HEK293T (cell line): ENCODE data around the gene ZC3H12A.

Source experiments
- CTCF ChIA-PET: fragments of 350-600 bp; formaldehyde crosslinking; extraction: SDS; loops from one replicate; lab custom pipeline; 2021; ENCODE audit warnings: antibody characterized with exemption, inconsistent platforms; lab: Yijun Ruan, JAX
- POLR2A ChIA-PET: fragments of 350-600 bp; formaldehyde crosslinking; extraction: SDS; loops from one replicate; lab custom pipeline; 2020; ENCODE audit warnings: antibody characterized with exemption, inconsistent platforms; lab: Yijun Ruan, JAX
- DNase-seq: peaks from one replicate; pipeline ENCODE4 v3.0.0; 2012; ENCODE audit warnings: mixed read lengths; ENCODE audit errors: extremely low spot score
- ARNT ChIP-seq: fragments of 450-650 bp; IDR thresholded peaks from 2 replicates; pipeline ENCODE4 v1.6.1; 2017; ENCODE audit warnings: mild to moderate bottlenecking
- BHLHE40 ChIP-seq: fragments of 450-650 bp; IDR thresholded peaks from 2 replicates; pipeline ENCODE4 v1.6.1; 2016; ENCODE audit warnings: mild to moderate bottlenecking, moderate library complexity, borderline replicate concordance
- CTBP1 ChIP-seq: fragments of 450-650 bp; IDR thresholded peaks from 2 replicates; pipeline ENCODE4 v1.6.1; 2016; ENCODE audit warnings: borderline replicate concordance
- ELF4 ChIP-seq: fragments of 450-650 bp; IDR thresholded peaks from 2 replicates; pipeline ENCODE4 v1.6.1; 2017; ENCODE audit warnings: antibody characterized with exemption
- FOXA1 ChIP-seq: fragments of 450-650 bp; IDR thresholded peaks from 2 replicates; pipeline ENCODE4 v1.6.1; 2016; ENCODE audit warnings: mild to moderate bottlenecking
- FOXK2 ChIP-seq: fragments of 450-650 bp; IDR thresholded peaks from 2 replicates; pipeline ENCODE4 v1.6.1; 2016; ENCODE audit warnings: mild to moderate bottlenecking
- FOXM1 ChIP-seq: fragments of 450-650 bp; IDR thresholded peaks from 2 replicates; pipeline ENCODE4 v1.6.1; 2017; ENCODE audit warnings: mild to moderate bottlenecking, borderline replicate concordance
- HDGF ChIP-seq: fragments of 450-650 bp; IDR thresholded peaks from 2 replicates; pipeline ENCODE4 v1.6.1; 2017; ENCODE audit warnings: antibody characterized with exemption, borderline replicate concordance
- L3MBTL2 ChIP-seq: fragments of 450-650 bp; conservative IDR thresholded peaks from 2 replicates; pipeline ENCODE4 v1.6.1; 2016; ENCODE audit warnings: mild to moderate bottlenecking
- LEF1 ChIP-seq: fragments of 450-650 bp; IDR thresholded peaks from 2 replicates; pipeline ENCODE4 v1.6.1; 2017; ENCODE audit warnings: mild to moderate bottlenecking, borderline replicate concordance
- NFRKB ChIP-seq: fragments of 450-650 bp; IDR thresholded peaks from 2 replicates; pipeline ENCODE4 v1.6.1; 2016; ENCODE audit warnings: mild to moderate bottlenecking, moderate library complexity
- SP1 ChIP-seq: fragments of 450-650 bp; IDR thresholded peaks from 2 replicates; pipeline ENCODE4 v1.6.1; 2017
- SUZ12 ChIP-seq: fragments of 450-650 bp; IDR thresholded peaks from 2 replicates; pipeline ENCODE4 v1.6.1; 2016; ENCODE audit warnings: mild to moderate bottlenecking
- TARDBP ChIP-seq: fragments of 450-650 bp; IDR thresholded peaks from 2 replicates; pipeline ENCODE4 v1.6.1; 2016
- ZNF384 ChIP-seq: fragments of 450-650 bp; IDR thresholded peaks from 2 replicates; pipeline ENCODE4 v1.6.1; 2016
- TF ChIP-seq, protein P1 (sequence below): fragments of 450-650 bp; IDR thresholded peaks from 2 replicates; pipeline ENCODE4 v1.6.1; 2016

The ZC3H12A gene

DNA sequence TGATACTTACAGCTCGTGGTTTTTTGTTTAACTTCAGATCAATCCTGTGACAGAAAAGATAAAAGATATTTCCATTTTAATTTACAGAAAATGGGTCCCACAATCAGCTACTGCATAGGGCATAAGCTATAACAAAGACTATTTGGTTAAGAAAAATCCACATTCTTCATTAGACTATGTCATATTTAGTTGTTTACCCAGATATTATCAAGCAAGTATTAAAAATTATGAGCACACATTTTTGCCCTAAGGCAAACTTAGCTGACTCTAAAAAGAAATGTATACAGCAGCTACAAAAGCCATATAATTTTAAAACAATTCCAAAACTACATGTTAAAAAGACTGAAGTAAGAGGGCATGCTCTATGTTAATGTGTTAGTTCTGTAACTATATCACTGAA, 21.5 kb downstream of the ZC3H12A start:
- ChIA-PET POLR2A (interaction anchor here (1.8 kb wide), 1 partner anchor 19 kb away, joined by 6 read pairs; the partner anchor contains the start of gene MEAF6), CTCF (interaction anchor here (2.0 kb wide), 1 partner anchor 9 kb away, joined by 7 read pairs; no protein-coding TSS in a partner anchor)
- no peak for DNase-seq
- TF ChIP-seq ELF4 (no peak), BHLHE40 (no peak), TARDBP (no peak), ARNT (no peak), LEF1 (no peak), CTBP1 (no peak), SUZ12 (no peak)
- TF ChIP-seq, protein P1, sequence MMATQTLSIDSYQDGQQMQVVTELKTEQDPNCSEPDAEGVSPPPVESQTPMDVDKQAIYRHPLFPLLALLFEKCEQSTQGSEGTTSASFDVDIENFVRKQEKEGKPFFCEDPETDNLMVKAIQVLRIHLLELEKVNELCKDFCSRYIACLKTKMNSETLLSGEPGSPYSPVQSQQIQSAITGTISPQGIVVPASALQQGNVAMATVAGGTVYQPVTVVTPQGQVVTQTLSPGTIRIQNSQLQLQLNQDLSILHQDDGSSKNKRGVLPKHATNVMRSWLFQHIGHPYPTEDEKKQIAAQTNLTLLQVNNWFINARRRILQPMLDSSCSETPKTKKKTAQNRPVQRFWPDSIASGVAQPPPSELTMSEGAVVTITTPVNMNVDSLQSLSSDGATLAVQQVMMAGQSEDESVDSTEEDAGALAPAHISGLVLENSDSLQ = no peak

DNA sequence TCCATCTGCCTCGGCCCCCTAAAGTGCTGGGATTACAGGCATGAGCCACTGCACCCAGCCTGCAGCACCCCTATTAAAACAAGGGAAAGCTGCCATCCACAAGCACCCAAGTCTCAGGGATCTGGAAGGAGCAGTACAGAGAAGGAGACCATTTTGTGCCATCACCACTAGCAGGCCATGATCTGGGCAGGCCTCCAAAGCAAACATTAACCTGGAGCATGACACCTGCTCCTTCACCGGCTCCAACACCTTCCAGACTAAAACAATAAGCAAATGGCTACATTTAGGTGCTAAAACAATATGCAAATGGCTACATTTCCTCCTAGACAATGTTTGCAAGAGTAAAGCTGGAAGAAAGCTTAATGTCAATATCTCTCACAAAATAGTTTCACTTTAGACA, 23.5 kb downstream of the ZC3H12A start:
- no peak for DNase-seq
- ChIA-PET POLR2A (interaction anchor here (0.8 to 1.0 kb wide), 2 partner anchors 17 to 193 kb away, joined by 3 read pairs; partner anchors contain the start of gene MEAF6), CTCF (interaction anchor here (1.3 kb wide), 1 partner anchor 11 kb away, joined by 10 read pairs; no protein-coding TSS in a partner anchor)
- TF ChIP-seq ARNT (no peak), CTBP1 (no peak), FOXA1 (no peak), LEF1 (no peak), HDGF (no peak), NFRKB (no peak), L3MBTL2 (no peak), FOXM1 (no peak), SP1 (no peak), BHLHE40 (no peak), ZNF384 (no peak), SUZ12 (no peak), FOXK2 (no peak), ELF4 (no peak), TARDBP (no peak)
- TF ChIP-seq, protein P1 = no peak

DNA sequence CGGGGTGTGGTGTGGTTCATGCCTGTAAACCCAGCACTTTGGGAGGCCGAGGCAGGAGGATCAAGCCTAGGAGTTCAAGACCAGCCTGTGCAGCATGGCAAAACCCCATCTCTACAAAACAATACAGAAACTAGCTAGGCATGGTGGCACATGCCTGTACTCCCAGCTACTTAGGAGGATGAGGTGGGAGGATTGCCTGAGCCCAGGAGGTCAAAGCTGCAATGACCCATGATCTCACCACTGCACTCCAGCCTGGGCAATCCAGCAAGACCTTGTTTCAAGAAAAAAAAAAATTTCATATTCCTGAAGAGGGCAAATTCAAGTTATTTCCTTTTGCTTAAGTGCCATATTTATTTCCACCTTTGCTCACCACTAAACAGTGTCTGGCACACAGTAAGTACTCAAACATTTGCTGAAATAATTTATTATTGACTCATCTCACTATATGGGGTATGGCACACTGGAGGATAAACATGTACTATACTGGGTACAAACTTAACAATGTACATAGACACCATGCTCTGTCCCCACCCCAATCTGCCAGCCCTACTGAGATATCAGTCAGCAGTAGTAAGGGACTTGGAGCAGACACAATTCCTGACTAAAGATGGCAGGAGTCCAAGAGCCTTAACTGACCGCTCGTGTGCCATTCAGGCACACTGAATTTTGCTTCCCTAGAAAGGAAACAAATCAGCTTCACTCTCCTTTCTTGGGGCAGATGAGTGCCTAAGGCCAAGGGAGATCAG, 24.7 kb downstream of the ZC3H12A start:
- CTCF ChIA-PET = interaction anchor here (1.3 kb wide), 1 partner anchor 12 kb away, joined by 10 read pairs; no protein-coding TSS in a partner anchor
- DNase-seq = no peak
- TF ChIP-seq L3MBTL2 (no peak), LEF1 (no peak), ARNT (no peak), SP1 (no peak), ZNF384 (no peak), BHLHE40 (no peak), TARDBP (no peak), FOXM1 (no peak), CTBP1 (no peak), FOXA1 (no peak), FOXK2 (no peak)
- TF ChIP-seq, protein P1 = no peak
- POLR2A ChIA-PET = interaction anchor here (0.9 to 1.4 kb wide), 3 partner anchors 10 to 192 kb away, joined by 3 to 5 read pairs (median 3); a partner anchor contains a TSS

DNA sequence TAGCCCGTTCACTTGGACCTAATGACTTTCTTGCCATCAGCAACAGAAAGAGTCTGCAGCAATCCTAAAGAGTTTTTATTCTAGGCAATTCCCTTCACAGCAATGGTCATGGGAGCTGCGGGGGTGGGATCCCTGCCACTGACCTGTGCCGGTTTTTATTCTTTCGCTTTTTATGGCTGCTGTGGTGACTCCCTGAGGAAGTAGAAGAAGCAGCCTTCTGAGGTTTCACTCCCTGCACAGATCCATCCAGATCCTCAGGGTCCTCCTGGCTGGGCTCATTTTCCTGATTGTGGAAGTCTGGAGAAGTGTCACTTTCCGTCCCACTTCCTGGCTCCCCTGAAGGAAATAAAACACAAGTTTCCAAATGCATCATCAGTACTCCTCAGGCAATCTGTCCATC, 27.3 kb downstream of the ZC3H12A start:
- ChIA-PET CTCF (no interaction called here), POLR2A (no interaction called here)

More for the DNA sequence above, 27.3 kb downstream of the ZC3H12A start:
- DNase-seq = no peak
- TF ChIP-seq HDGF = no peak
- TF ChIP-seq FOXK2 = no peak
- TF ChIP-seq SUZ12 = no peak
- TF ChIP-seq FOXM1 = no peak
- no peak for TF ChIP-seq CTBP1
- no peak for TF ChIP-seq BHLHE40
- no peak for TF ChIP-seq NFRKB
- TF ChIP-seq, protein P1 = no peak
- TF ChIP-seq SP1 = no peak
- TF ChIP-seq ARNT = no peak
- no peak for TF ChIP-seq ZNF384
- TF ChIP-seq L3MBTL2 = no peak
- no peak for TF ChIP-seq FOXA1
- TF ChIP-seq LEF1 = no peak
- TF ChIP-seq TARDBP = no peak
- TF ChIP-seq ELF4 = no peak
